Mesendoderm (in vitro differentiated cells): Measurements from ENCODE around the gene NVL. TPM values are rescaled to one million over a fixed set of nuclear protein-coding genes. Genes with fewer than 3 reads are reported as not detected.

Experiments used
- DNase-seq: peaks from one replicate; pipeline ENCODE4 v3.0.0; 2013
- H2AK5ac ChIP-seq: 2 replicates; pipeline ENCODE4 v1.6.1; 2013; ENCODE audit warnings: low read length, inconsistent platforms
- H2BK120ac ChIP-seq: 2 replicates; pipeline ENCODE4 v1.6.1; 2013; ENCODE audit warnings: low read depth, mild to moderate bottlenecking, low read length, moderate library complexity, mixed read lengths
- H2BK15ac ChIP-seq: replicated peaks from 2 replicates; pipeline ENCODE4 v1.6.1; 2013; ENCODE audit warnings: low read depth, mild to moderate bottlenecking, moderate library complexity
- H2BK5ac ChIP-seq: 2 replicates; pipeline ENCODE4 v1.6.1; 2013; ENCODE audit warnings: low read length, inconsistent platforms
- H3K18ac ChIP-seq: 2 replicates; pipeline ENCODE4 v1.6.1; 2013; ENCODE audit warnings: mild to moderate bottlenecking, low read length, mixed read lengths
- H3K23ac ChIP-seq: one replicate; pipeline ENCODE4 v1.6.1; 2013; ENCODE audit warnings: low read length
- H3K27ac ChIP-seq: 2 replicates; pipeline ENCODE4 v1.5.1; 2013; ENCODE audit warnings: low read depth, mild to moderate bottlenecking, inconsistent platforms, low read length, moderate library complexity
- H3K27me3 ChIP-seq: 2 replicates; pipeline ENCODE4 v1.6.1; 2013; ENCODE audit warnings: low read length, control low read depth, mild to moderate bottlenecking, inconsistent platforms; ENCODE audit not compliant: insufficient read depth, poor library complexity
- H3K36me3 ChIP-seq: 2 replicates; pipeline ENCODE4 v1.6.1; 2013; ENCODE audit warnings: low read length, inconsistent platforms; ENCODE audit not compliant: control insufficient read depth, insufficient read depth
- H3K4ac ChIP-seq: one replicate; pipeline ENCODE4 v1.6.1; 2013; ENCODE audit warnings: low read depth, mild to moderate bottlenecking, low read length, moderate library complexity
- H3K4me1 ChIP-seq: 2 replicates; pipeline ENCODE4 v1.6.1; 2013; ENCODE audit warnings: low read depth, low read length, inconsistent platforms; ENCODE audit not compliant: control insufficient read depth
- H3K4me2 ChIP-seq: 2 replicates; pipeline ENCODE4 v1.6.1; 2013; ENCODE audit warnings: low read length
- H3K4me3 ChIP-seq: 2 replicates; pipeline ENCODE4 v1.5.1; 2013; ENCODE audit warnings: mild to moderate bottlenecking, low read length
- H3K56ac ChIP-seq: one replicate; pipeline ENCODE4 v1.6.1; 2013; ENCODE audit warnings: low read length
- H3K79me1 ChIP-seq: 2 replicates; pipeline ENCODE4 v1.6.1; 2013; ENCODE audit warnings: low read length, inconsistent platforms
- H3K79me2 ChIP-seq: 2 replicates; pipeline ENCODE4 v1.6.1; 2013; ENCODE audit warnings: mild to moderate bottlenecking, low read length; ENCODE audit not compliant: control insufficient read depth, insufficient read depth
- H3K9ac ChIP-seq: 2 replicates; pipeline ENCODE4 v1.6.1; 2013; ENCODE audit warnings: low read length, inconsistent platforms
- H4K5ac ChIP-seq: one replicate; pipeline ENCODE4 v1.6.1; 2013; ENCODE audit warnings: low read length
- H4K8ac ChIP-seq: one replicate; pipeline ENCODE4 v1.6.1; 2013; ENCODE audit warnings: low read depth, mild to moderate bottlenecking, control low read depth, low read length, moderate library complexity
- WGBS: extraction: QIAGEN DNeasy Blood & Tissue Kit; methylation state at CpG from one replicate; pipeline ENCODE4 v1.1.7; 2013; ENCODE audit warnings: low lambda C conversion rate, missing lambda C conversion rate; ENCODE audit not compliant: insufficient coverage; ENCODE audit errors: extremely low coverage; 5-methylcytosine and 5-hydroxymethylcytosine counted together
- polyA plus RNA-seq, 2 experiments: library from polyadenylated mRNA; stranded (reverse); fragments of 200-250 nt; gene quantifications; one replicate each; pipeline ENCODE4 v1.2.3, GENCODE V29; 2013

The NVL gene
- polyA plus RNA-seq (2013, experiment 1 of 2) = 44.6 TPM
- 47.5 TPM for polyA plus RNA-seq (2013, experiment 2 of 2)

GRCh38 chr1:224329842-224330753 is at the start of gene NVL:
Gene NVL (minus strand): TSS chr1:224330172. CDS start chr1:224330127, 45 bp downstream.
- Histone ChIP-seq H2BK5ac (peak within 1 kb of the TSS; percentile 48), H4K5ac (no peak within 1 kb of the TSS), H3K36me3 (no peaks in the 10 kb centered on the region), H3K4me1 (no peaks in the 10 kb centered on the region), H3K27ac (peak within 1 kb of the TSS; percentile 82), H2BK15ac (no peak within 1 kb of the TSS), H3K23ac (no peak within 1 kb of the TSS), H3K27me3 (no peaks in the 10 kb centered on the region), H3K4ac (peak within 1 kb of the TSS; percentile 89), H4K8ac (peak within 1 kb of the TSS; percentile 93), H3K4me2 (peak within 1 kb of the TSS; percentile 98), H3K79me2 (peaks cover 25% of the 10 kb centered on the region), H3K9ac (peak within 1 kb of the TSS; percentile 96), H3K79me1 (peaks cover 8% of the 10 kb centered on the region), H2AK5ac (no peak within 1 kb of the TSS), H3K4me3 (peak within 1 kb of the TSS; percentile 94), H2BK120ac (no peak within 1 kb of the TSS), H3K56ac (peak within 1 kb of the TSS; percentile 93), H3K18ac (no peak within 1 kb of the TSS)
- WGBS = no CpG with 5 or more reads among the region's 52 CpGs
- peak; percentile 95 for DNase-seq

- Histone ChIP-seq H3K4ac (no peak overlapping the region), H4K8ac (no peak overlapping the region), H3K4me1 (no peaks in the 10 kb centered on the region), H3K36me3 (peaks cover 4% of the 10 kb centered on the region), H3K4me2 (no peak overlapping the region), H3K23ac (no peak overlapping the region), H3K27me3 (no peaks in the 10 kb centered on the region), H3K4me3 (no peak overlapping the region), H3K56ac (no peak overlapping the region), H2BK120ac (no peak overlapping the region), H3K9ac (no peak overlapping the region), H2BK5ac (no peak overlapping the region), H3K79me1 (no peaks in the 10 kb centered on the region), H2BK15ac (no peak overlapping the region), H3K27ac (no peak overlapping the region), H2AK5ac (no peak overlapping the region), H4K5ac (no peak overlapping the region), H3K79me2 (no peaks in the 10 kb centered on the region), H3K18ac (no peak overlapping the region)
- WGBS = no CpG with 5 or more reads among the region's 7 CpGs
- DNase-seq = no peak
These were observed 49.1 kb upstream of the NVL start for GRCh38 chr1:224378855-224379631.

DNA sequence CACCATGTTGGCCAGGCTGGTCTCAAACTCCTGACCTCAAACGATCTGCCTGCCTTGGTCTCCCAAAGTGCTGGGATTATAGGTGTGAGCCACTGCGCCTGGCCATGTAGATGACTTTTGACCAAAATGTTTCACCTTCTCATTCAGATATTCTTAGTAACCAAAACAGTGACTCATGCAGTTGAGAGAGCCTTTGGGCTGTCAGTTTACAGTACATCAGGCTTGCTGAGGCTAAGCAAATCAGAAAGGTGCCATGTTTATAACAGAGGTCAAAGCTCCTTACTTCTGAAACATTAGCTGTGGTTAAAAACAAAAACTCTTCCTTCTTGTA is 47.7 kb upstream of the NVL start:
- Histone ChIP-seq H3K4me3 (no peak overlapping the region), H3K36me3 (peaks cover 4% of the 10 kb centered on the region)
- WGBS = no CpG with 5 or more reads among the region's 2 CpGs

GRCh38 chr1:224375059-224375458 is 45.1 kb upstream of the NVL start:
- no peak for DNase-seq
- no peak overlapping the region for H4K5ac ChIP-seq
- H3K79me2 ChIP-seq = no peaks in the 10 kb centered on the region
- H2BK120ac ChIP-seq = no peak overlapping the region
- H2BK15ac ChIP-seq = no peak overlapping the region
- H2BK5ac ChIP-seq = no peak overlapping the region
- no peak overlapping the region for H3K4ac ChIP-seq
- H3K36me3 ChIP-seq = peaks cover 7% of the 10 kb centered on the region
- H3K4me3 ChIP-seq = no peak overlapping the region
- H3K4me1 ChIP-seq = no peaks in the 10 kb centered on the region
- H3K27ac ChIP-seq = no peak overlapping the region
- H3K27me3 ChIP-seq = no peaks in the 10 kb centered on the region
- no peak overlapping the region for H2AK5ac ChIP-seq
- no peak overlapping the region for H3K23ac ChIP-seq
- no peak overlapping the region for H4K8ac ChIP-seq
- H3K56ac ChIP-seq = no peak overlapping the region
- H3K79me1 ChIP-seq = peaks cover 1% of the 10 kb centered on the region
- H3K4me2 ChIP-seq = no peak overlapping the region
- H3K18ac ChIP-seq = no peak overlapping the region
- H3K9ac ChIP-seq = no peak overlapping the region
- no CpG with 5 or more reads among the region's 3 CpGs for WGBS

More for the DNA sequence above, 47.7 kb upstream of the NVL start:
- Histone ChIP-seq H4K8ac (no peak overlapping the region), H3K18ac (no peak overlapping the region), H3K4me2 (no peak overlapping the region), H3K4ac (no peak overlapping the region), H2BK15ac (no peak overlapping the region), H3K79me1 (no peaks in the 10 kb centered on the region), H3K4me1 (no peaks in the 10 kb centered on the region), H4K5ac (no peak overlapping the region), H3K27ac (no peak overlapping the region), H3K9ac (no peak overlapping the region), H3K27me3 (no peaks in the 10 kb centered on the region), H2BK120ac (no peak overlapping the region), H3K56ac (no peak overlapping the region), H3K79me2 (no peaks in the 10 kb centered on the region), H3K23ac (no peak overlapping the region), H2BK5ac (no peak overlapping the region), H2AK5ac (no peak overlapping the region)
- no peak for DNase-seq

- Histone ChIP-seq H3K56ac (no peak overlapping the region), H3K27ac (no peak overlapping the region), H3K4me2 (no peak overlapping the region), H3K27me3 (no peaks in the 10 kb centered on the region), H3K4me3 (no peak overlapping the region), H2BK5ac (no peak overlapping the region), H3K9ac (no peak overlapping the region), H3K79me1 (peaks cover 1% of the 10 kb centered on the region), H3K79me2 (no peaks in the 10 kb centered on the region), H4K8ac (no peak overlapping the region), H3K36me3 (peaks cover 7% of the 10 kb centered on the region), H3K4me1 (no peaks in the 10 kb centered on the region), H2BK120ac (no peak overlapping the region), H2AK5ac (no peak overlapping the region), H4K5ac (no peak overlapping the region), H3K23ac (no peak overlapping the region), H2BK15ac (no peak overlapping the region), H3K18ac (no peak overlapping the region), H3K4ac (no peak overlapping the region)
- no CpG with 5 or more reads among the region's 5 CpGs for WGBS
- no peak for DNase-seq
These were observed 43.1 kb upstream of the NVL start for GRCh38 chr1:224373008-224373590.
